Lower lobe of right lung (tissue), 2 donors: Measurements from ENCODE around the gene PLA2G2A. TPM values are rescaled to one million over a fixed set of nuclear protein-coding genes. Genes with fewer than 3 reads are reported as not detected.

Experiments
- ATAC-seq, 2 donors: fragments of 200-7000 bp; cut with Tn5 transposase; one replicate each; pipeline ENCODE4 v1.9.1; 2020 to 2022; ENCODE audit warnings: mild to moderate bottlenecking in 2 of 2, moderate library complexity in 2 of 2
- DNase-seq: peaks from one replicate; pipeline ENCODE4 v3.0.0-alpha.2; 2020
- H3K27ac ChIP-seq: fragments of 200-600 bp; one replicate; pipeline ENCODE4 v1.8.0; 2022
- H3K27me3 ChIP-seq: fragments of 200-600 bp; one replicate; pipeline ENCODE4 v1.8.0; 2022; ENCODE audit warnings: low read depth
- H3K36me3 ChIP-seq: fragments of 200-600 bp; one replicate; pipeline ENCODE4 v1.8.0; 2022; ENCODE audit warnings: mild to moderate bottlenecking
- H3K4me1 ChIP-seq: fragments of 200-600 bp; one replicate; pipeline ENCODE4 v1.8.0; 2022
- H3K4me3 ChIP-seq: fragments of 200-600 bp; one replicate; pipeline ENCODE4 v1.8.0; 2022; ENCODE audit warnings: mild to moderate bottlenecking
- H3K9me3 ChIP-seq: fragments of 200-600 bp; one replicate; pipeline ENCODE4 v1.8.0; 2022
- intact Hi-C: fragments of 100-400 bp; cut with DNase I; formaldehyde crosslinking; loops from one replicate; pipeline ENCODE4 v1.11.0; 2022
- total RNA-seq: library from RNA; stranded (reverse); fragmentation: NEBNext Ultra II Directional; extraction: Animal tissue kit (Norgen Biotek cat#: 25700); gene quantifications from one replicate; pipeline ENCODE4 v1.2.1, GENCODE V29; 2021
- TF ChIP-seq, protein P1 (sequence below): fragments of 200-600 bp; IDR thresholded peaks from one replicate; pipeline ENCODE4 v1.8.0; 2022; ENCODE audit warnings: antibody characterized with exemption, mild to moderate bottlenecking
- donor health status: DM: no; HTN: yes; CAD: no; lungs with severe emphysema.

The PLA2G2A gene
- total RNA-seq, 1 donor from 2014 or later, result 181 TPM

- H3K27me3 ChIP-seq, result no peaks in the 10 kb centered on the region
Observed at GRCh38 chr1:19942088-19942487, 37.3 kb downstream of the PLA2G2A start.

DNA sequence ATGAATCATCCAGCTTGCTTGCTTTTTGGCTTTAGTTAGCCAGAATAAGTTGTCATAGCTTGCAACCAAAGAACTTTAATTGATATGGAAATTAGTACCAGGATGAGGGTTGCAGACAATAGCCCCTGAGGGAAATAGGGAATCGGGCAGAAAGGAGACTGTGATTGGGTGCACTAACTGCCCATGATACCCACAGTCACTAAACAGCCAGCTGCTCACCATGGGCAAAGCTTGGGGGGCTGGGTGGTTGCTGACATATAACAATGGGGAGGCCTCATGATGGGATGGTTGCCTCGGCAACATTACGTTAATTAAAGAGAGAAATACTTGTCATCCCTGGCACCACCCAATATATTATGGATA is 38.2 kb downstream of the PLA2G2A start:
- H3K4me1 ChIP-seq, result no peaks in the 10 kb centered on the region
- H3K4me3 ChIP-seq, result no peak overlapping the region
- no peaks in the 10 kb centered on the region for H3K36me3 ChIP-seq
- no peak overlapping the region for H3K27ac ChIP-seq
- ATAC-seq (no peak), DNase-seq (no peak)
- TF ChIP-seq, protein P1, sequence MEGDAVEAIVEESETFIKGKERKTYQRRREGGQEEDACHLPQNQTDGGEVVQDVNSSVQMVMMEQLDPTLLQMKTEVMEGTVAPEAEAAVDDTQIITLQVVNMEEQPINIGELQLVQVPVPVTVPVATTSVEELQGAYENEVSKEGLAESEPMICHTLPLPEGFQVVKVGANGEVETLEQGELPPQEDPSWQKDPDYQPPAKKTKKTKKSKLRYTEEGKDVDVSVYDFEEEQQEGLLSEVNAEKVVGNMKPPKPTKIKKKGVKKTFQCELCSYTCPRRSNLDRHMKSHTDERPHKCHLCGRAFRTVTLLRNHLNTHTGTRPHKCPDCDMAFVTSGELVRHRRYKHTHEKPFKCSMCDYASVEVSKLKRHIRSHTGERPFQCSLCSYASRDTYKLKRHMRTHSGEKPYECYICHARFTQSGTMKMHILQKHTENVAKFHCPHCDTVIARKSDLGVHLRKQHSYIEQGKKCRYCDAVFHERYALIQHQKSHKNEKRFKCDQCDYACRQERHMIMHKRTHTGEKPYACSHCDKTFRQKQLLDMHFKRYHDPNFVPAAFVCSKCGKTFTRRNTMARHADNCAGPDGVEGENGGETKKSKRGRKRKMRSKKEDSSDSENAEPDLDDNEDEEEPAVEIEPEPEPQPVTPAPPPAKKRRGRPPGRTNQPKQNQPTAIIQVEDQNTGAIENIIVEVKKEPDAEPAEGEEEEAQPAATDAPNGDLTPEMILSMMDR, result no peak
- H3K9me3 ChIP-seq, result no peaks in the 10 kb centered on the region
- intact Hi-C loops, result no loop called here
- no peaks in the 10 kb centered on the region for H3K27me3 ChIP-seq

More at GRCh38 chr1:19942088-19942487, 37.3 kb downstream of the PLA2G2A start:
- H3K27ac ChIP-seq, result no peak overlapping the region
- intact Hi-C loops, result no loop called here
- no peak for ATAC-seq
- H3K4me3 ChIP-seq, result no peak overlapping the region
- no peak for DNase-seq
- TF ChIP-seq, protein P1, result no peak
- no peaks in the 10 kb centered on the region for H3K9me3 ChIP-seq
- no peaks in the 10 kb centered on the region for H3K4me1 ChIP-seq
- no peaks in the 10 kb centered on the region for H3K36me3 ChIP-seq

DNA sequence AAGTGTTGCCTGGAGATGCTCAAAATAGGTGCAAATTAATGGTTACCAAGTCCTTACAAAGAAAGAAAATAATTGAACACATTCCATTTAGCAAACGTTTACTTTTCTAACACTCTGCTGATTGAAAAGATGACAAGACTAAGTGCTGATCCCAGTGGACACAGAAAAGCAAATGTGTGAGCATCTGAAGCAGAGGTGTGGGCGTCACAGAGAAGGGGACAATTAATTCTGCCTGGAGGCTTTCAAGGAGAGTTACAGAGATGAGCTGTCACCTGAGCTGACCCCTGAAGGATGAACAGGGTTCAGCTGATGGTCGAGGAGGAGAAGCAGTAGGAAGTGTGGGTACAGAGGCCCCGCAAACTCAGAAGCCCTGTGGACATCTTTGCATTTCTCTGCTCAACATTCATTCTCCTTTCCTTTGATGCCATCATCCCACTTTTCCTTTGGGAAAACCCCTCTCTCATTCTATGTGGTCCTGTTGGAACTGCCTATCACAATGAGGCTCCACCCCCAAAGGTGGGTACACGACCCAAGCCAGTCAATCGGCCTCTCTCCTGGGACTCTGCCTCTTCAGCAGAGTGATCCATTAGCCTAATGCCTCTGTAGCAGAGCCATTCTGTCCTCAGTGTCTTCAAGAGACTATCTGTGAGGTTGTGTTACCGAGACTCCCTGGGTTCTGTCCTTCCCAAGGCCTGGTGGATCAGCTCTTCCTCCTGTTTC is 38.8 kb downstream of the PLA2G2A start:
- Histone ChIP-seq H3K27me3 (no peaks in the 10 kb centered on the region), H3K27ac (no peak overlapping the region), H3K36me3 (no peaks in the 10 kb centered on the region), H3K9me3 (no peaks in the 10 kb centered on the region), H3K4me3 (no peak overlapping the region), H3K4me1 (no peaks in the 10 kb centered on the region)
- TF ChIP-seq, protein P1, result no peak
- ATAC-seq (no peak), DNase-seq (no peak)
- intact Hi-C loops, result no loop called here

DNA sequence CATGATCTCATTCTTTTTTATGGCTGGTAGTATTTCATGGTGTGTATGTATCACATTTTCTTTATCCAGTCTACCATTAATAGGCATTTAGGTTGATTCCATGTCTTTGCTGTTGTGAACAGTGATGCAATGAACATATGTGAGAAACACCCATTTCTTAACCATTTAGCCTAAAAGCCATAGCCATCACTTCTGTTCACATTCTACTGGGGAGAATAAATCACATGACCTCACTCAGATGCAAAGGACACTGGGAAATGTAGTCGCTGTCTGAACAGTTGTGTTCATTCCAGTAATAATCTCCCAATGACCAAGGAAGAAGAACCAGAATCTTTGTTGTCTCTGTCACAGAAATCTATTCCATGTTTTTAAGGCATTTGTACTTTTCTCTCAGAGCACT is 40.9 kb downstream of the PLA2G2A start:
- intact Hi-C loops, result no loop called here
- no peaks in the 10 kb centered on the region for H3K36me3 ChIP-seq
- no peak for ATAC-seq

GRCh38 chr1:19936061-19936750 is 43.2 kb downstream of the PLA2G2A start:
- TF ChIP-seq, protein P1, result no peak
- H3K36me3 ChIP-seq, result no peaks in the 10 kb centered on the region
- H3K4me1 ChIP-seq, result no peaks in the 10 kb centered on the region
- DNase-seq (no peak), ATAC-seq (no peak)
- intact Hi-C loops, result no loop called here
- H3K4me3 ChIP-seq, result no peak overlapping the region
- peaks cover 12% of the 10 kb centered on the region for H3K9me3 ChIP-seq
- H3K27ac ChIP-seq, result no peak overlapping the region
- H3K27me3 ChIP-seq, result no peaks in the 10 kb centered on the region

More for the DNA sequence above, 40.9 kb downstream of the PLA2G2A start:
- Histone ChIP-seq H3K4me3 (no peak overlapping the region), H3K9me3 (no peaks in the 10 kb centered on the region), H3K27me3 (no peaks in the 10 kb centered on the region), H3K27ac (no peak overlapping the region), H3K4me1 (no peaks in the 10 kb centered on the region)
- DNase-seq, result no peak
- TF ChIP-seq, protein P1, result no peak
